ENCODE data around the gene EEFSEC.

The EEFSEC gene

GRCh38 chr3:128408693-128409623, 255.7 kb downstream of the EEFSEC start:
- in situ Hi-C loops (cut with MboI; ENCODE audit: low pct_unique_long_range_greater_than_20kb, low sequenced_read_pairs): no loop called here
- DNase-seq: no peak

GRCh38 chr3:128409624-128410581, 256.6 kb downstream of the EEFSEC start:
- DNase-seq: no peak
- in situ Hi-C loops (cut with MboI; ENCODE audit: low pct_unique_long_range_greater_than_20kb, low sequenced_read_pairs): no loop called here

- no peak for DNase-seq
- in situ Hi-C loops (cut with MboI; ENCODE audit: low pct_unique_long_range_greater_than_20kb, low sequenced_read_pairs): no loop called here
Measured at GRCh38 chr3:128410669-128411573, 257.6 kb downstream of the EEFSEC start.

- DNase-seq: no peak
- in situ Hi-C loops (cut with MboI; ENCODE audit: low pct_unique_long_range_greater_than_20kb, low sequenced_read_pairs): no loop called here
Measured at GRCh38 chr3:128411574-128412064, 258.3 kb downstream of the EEFSEC start.

DNA sequence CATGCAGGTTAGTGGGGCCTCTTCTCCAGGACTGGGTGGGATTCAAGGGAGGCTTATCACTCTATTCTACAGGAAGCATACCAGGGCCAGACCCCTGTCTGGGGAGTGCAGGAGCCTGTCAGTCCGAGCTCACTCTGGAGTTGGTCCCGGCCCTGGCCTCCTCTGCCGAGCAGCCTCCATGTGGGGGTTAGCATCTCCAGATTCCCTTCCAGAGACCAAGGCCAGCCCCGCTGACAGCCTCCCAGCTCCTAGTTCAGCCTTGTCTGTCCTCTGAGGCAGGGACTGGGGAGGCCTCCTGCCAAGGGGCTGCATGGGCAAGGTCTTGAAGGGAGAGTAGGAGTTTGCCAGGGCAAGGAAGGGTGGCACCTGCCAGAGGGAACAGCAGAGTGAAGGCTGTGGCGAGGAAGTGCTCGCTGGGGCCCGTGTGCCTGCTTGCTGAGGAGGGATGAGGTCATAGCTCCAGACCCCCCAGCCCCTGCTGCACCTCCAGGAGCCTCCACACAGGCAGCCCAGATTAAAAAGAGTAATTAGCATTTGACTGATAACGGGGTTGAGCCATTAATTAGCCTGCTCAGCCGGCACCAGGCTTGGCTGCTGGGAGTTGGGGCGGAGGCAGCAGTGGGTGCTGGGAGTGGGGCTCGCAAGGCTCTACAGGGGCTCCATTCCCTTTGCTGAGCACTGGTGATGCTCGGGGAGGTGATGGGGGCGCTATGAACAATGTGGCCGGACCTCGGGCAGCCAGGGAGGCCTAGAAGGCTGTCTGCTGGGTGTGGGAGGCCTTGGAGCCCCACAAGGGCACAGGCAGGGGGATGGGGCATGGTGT, 259.1 kb downstream of the EEFSEC start:
- no peak for DNase-seq
- in situ Hi-C loops (cut with MboI; ENCODE audit: low pct_unique_long_range_greater_than_20kb, low sequenced_read_pairs): no loop called here

DNA sequence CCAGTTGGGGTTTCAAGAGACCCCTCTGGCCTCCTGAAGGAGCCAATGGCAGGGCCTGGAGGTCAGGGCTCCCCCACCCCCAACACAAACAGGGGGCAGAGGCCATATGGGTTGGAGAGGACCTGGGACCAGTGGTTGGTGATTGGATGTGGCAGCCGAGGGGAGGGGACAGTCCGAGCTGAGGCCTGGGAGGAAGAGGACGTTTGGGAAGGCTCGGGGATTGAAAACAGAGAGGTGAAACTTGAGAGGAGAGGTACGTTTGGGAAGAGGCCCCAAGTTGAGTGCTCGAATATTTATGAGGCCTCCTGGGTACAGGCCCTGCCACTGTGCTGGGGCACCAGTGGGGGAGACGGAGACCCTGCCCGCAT, 259.7 kb downstream of the EEFSEC start:
- DNase-seq: no peak
- in situ Hi-C loops (cut with MboI; ENCODE audit: low pct_unique_long_range_greater_than_20kb, low sequenced_read_pairs): no loop called here

GRCh38 chr3:128413413-128414205, 260.3 kb downstream of the EEFSEC start:
- in situ Hi-C loops (cut with MboI; ENCODE audit: low pct_unique_long_range_greater_than_20kb, low sequenced_read_pairs): no loop called here
- DNase-seq: no peak

GRCh38 chr3:128415200-128415772, 262.0 kb downstream of the EEFSEC start:
- DNase-seq: no peak
- in situ Hi-C loops (cut with MboI; ENCODE audit: low pct_unique_long_range_greater_than_20kb, low sequenced_read_pairs): no loop called here

DNA sequence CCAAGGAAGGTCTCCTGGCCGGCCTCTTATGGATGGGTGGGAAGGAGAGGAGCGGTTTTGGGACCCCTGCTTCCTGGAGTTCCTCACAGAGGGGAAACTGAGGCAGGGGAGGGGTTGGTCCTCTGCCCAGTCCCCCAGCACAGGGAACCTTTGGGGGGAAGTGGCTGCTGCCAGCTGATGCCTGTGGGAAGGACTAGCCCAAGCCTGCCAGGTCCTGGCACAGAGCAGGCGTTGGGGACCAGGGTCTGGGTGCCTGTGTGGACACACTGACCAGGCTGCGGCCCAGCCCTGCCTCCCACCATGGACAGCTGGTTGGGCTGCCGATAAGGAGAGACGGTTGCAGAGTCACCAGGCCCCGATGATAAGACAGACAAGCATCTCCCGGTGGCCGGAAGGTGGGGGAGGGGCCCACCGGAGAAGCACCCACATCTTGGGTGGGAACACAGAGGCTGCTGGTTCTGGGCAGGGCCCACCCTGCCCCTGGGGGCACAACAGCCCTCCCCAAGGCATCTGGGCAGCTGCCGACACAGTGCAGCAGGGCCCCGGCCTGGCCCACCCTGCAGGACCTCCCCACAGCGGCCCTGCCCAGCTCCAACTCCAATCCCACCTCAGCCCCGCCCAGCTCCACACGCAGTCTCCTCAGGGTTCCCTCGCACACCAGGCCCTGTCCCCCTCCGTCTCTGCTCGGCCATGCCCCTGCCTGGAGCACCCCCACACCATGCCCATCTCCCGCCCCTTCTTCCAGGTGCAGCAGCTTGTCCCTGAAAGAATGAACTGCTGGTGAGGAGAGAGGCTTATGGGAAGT, 262.7 kb downstream of the EEFSEC start:
- no peak for DNase-seq
- in situ Hi-C loops (cut with MboI; ENCODE audit: low pct_unique_long_range_greater_than_20kb, low sequenced_read_pairs): no loop called here

GRCh38 chr3:128416578-128417211, 263.4 kb downstream of the EEFSEC start:
- peak; percentile 49 for DNase-seq
- in situ Hi-C loops (cut with MboI; ENCODE audit: low pct_unique_long_range_greater_than_20kb, low sequenced_read_pairs): no loop called here

- in situ Hi-C loops (cut with MboI; ENCODE audit: low pct_unique_long_range_greater_than_20kb, low sequenced_read_pairs): no loop called here
- DNase-seq: no peak
Measured at GRCh38 chr3:128418900-128419299, 265.6 kb downstream of the EEFSEC start.

DNA sequence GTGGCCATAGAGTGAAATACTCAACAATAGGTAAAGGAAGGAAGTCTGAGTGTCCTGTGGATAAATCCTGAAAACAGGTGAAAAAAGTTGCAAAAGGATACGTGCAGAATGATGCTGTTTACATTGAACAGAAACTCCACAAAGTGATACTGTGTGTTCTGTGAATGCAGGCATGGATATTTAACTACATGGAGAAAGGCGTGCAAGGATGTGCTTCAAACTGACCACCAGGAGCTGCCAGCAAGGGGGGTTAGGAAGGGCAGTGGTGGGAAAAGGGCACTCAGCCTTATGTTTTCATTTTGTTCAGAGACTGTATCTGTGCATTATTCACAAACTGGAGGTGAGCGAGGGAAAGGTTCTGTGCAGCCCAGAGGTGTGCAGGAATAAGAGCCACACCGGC, 266.0 kb downstream of the EEFSEC start:
- DNase-seq: no peak
- in situ Hi-C loops (cut with MboI; ENCODE audit: low pct_unique_long_range_greater_than_20kb, low sequenced_read_pairs): no loop called here

DNA sequence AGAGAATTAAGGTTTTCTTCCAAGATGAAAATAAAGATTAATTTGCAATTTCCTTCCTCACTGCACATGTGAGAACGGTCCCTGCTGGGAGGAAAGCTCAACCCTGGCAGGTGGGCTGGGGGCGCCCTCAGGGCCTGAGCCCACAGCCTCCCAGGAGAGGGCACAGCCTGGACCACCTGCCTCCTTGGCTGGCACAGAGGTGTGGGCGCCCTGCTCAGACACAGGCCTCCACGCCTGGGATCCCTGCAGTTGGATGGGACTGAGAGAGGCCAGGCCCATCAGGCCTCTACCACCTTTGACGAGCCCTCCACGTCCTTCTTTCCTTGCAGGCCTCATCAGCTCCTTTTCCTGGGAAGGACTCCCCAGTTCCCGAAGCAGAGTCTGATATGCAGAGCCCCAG, 267.0 kb downstream of the EEFSEC start:
- in situ Hi-C loops (cut with MboI; ENCODE audit: low pct_unique_long_range_greater_than_20kb, low sequenced_read_pairs): no loop called here
- no peak for DNase-seq

DNA sequence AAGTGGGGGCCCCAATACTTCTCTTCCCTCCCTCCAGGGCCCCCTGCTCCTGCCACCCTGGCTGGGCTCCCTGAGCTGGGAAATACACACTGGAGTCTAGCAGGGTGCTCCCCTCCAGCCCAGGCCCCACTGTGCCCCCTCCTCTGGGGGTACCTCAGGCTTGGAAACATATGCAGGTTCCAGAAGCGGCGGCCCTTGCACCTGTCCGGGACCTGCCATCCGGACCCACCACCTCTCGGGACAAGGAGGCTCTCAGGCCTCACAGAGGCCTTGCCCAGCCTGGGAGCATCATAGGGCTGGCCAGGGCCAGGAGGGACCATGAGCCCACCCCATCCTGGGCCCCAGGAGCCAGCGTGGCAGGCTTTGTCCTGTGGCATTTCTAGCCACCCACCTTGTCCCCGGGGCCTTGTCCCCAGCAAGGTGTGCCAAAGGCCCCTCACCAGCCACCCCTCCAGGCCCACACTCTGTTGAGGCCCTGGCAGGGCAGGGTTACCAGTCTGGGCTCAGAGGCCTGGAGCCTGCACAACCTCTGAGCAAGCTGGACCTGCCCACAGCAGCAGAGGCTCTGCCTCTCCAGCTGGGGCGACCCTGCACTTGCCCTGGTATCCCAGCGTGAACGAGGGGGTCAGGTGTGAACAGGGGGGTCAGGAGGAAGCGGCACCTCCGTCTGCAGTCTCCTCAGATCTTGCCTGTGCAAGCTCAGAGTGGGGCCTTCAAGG, 267.6 kb downstream of the EEFSEC start:
- in situ Hi-C loops (cut with MboI; ENCODE audit: low pct_unique_long_range_greater_than_20kb, low sequenced_read_pairs): no loop called here
- no peak for DNase-seq

GRCh38 chr3:128421439-128421836, 268.2 kb downstream of the EEFSEC start:
- in situ Hi-C loops (cut with MboI; ENCODE audit: low pct_unique_long_range_greater_than_20kb, low sequenced_read_pairs): no loop called here
- no peak for DNase-seq
